ENCODE measurements around the gene LGR4. TPM values are rescaled to one million over a fixed set of nuclear protein-coding genes. Genes with fewer than 3 reads are reported as not detected.

Gene LGR4
- total and polyA plus RNA-seq, 2 of the 4 experiments (the other 2 are of a cell fraction): 2.9 to 6.8 TPM

GRCh38 chr11:27401280-27401832 is 71.2 kb downstream of the LGR4 start:
- H4K91ac ChIP-seq (ENCODE audit: insufficient read depth, low read depth, low read length): no peak overlapping the region
- no peak overlapping the region for H3K4me2 ChIP-seq (ENCODE audit: low read depth, low read length)
- no TSS peak for BruUV-seq (replicated peaks)

More at GRCh38 chr11:27401280-27401832, 71.2 kb downstream of the LGR4 start:
- Histone ChIP-seq H2BK20ac (ENCODE audit: low read depth, low read length) (no peak overlapping the region), H3K56ac (ENCODE audit: extremely low read depth, insufficient read depth, low read length) (no peak overlapping the region), H2AK9ac (replicated peaks; ENCODE audit: low read depth, low read length, poor library complexity) (no peak overlapping the region), H2AFZ (replicated peaks; ENCODE audit: low read length, poor library complexity) (no peak overlapping the region), H3K9me3 (ENCODE audit: control insufficient read depth, insufficient read depth, low read length) (no peaks in the 10 kb centered on the region), H3K9me1 (ENCODE audit: insufficient read depth, low read length) (no peaks in the 10 kb centered on the region), H3K27ac (ENCODE audit: insufficient read depth, low read length) (no peak overlapping the region), H3K27me3 (ENCODE audit: control insufficient read depth, insufficient read depth, low read length) (no peaks in the 10 kb centered on the region), H3K9ac (ENCODE audit: low read depth, low read length) (no peak overlapping the region), H4K5ac (ENCODE audit: low read depth, low read length) (no peak overlapping the region), H2AK5ac (ENCODE audit: low read depth, low read length) (no peak overlapping the region), H2BK5ac (ENCODE audit: low read depth, low read length, poor library complexity, severe bottlenecking) (no peak overlapping the region), H3K4me1 (ENCODE audit: control insufficient read depth, insufficient read depth, low read length) (no peaks in the 10 kb centered on the region; the same call in 1 of the 2 replicates), H2BK15ac (ENCODE audit: low read depth, low read length) (no peak overlapping the region), H4K20me1 (ENCODE audit: insufficient read depth, low read length) (no peaks in the 10 kb centered on the region), H3K79me1 (ENCODE audit: low read depth in 1 of 2, low read length in 2 of 2) (no peaks in the 10 kb centered on the region), H3K14ac (replicated peaks; ENCODE audit: low read depth, low read length) (no peak overlapping the region), H2BK120ac (ENCODE audit: low read depth, low read length) (no peak overlapping the region), H3K18ac (ENCODE audit: low read depth, low read length) (no peak overlapping the region), H3K36me3 (ENCODE audit: control insufficient read depth, insufficient read depth, low read length) (no peaks in the 10 kb centered on the region), H3K4ac (ENCODE audit: low read depth, low read length) (no peak overlapping the region), H3K23ac (ENCODE audit: low read depth, low read length) (no peak overlapping the region), H3K4me3 (ENCODE audit: insufficient read depth, low read depth, low read length) (no peak overlapping the region), H4K8ac (ENCODE audit: low read depth in 2 of 2, low read length in 2 of 2) (no peak overlapping the region)
- CTCF ChIA-PET: interaction anchor here (1.2 to 1.4 kb wide), 2 partner anchors 11 to 26 kb away, joined by 3 to 4 read pairs; no protein-coding TSS in a partner anchor
- intact Hi-C loops (cut with micrococcal nuclease) (no loop called here), in situ Hi-C loops (cut with MboI; ENCODE audit: low sequenced_read_pairs) (no loop called here), dilution Hi-C loops (cut with HindIII; ENCODE audit: low sequenced_read_pairs, unreplicated experiment) (no loop called here)
- no peak for TF ChIP-seq SMC3 (IDR thresholded peaks at IDR 0.05; ENCODE audit: low read depth, low read length)
- TF ChIP-seq, protein P1, sequence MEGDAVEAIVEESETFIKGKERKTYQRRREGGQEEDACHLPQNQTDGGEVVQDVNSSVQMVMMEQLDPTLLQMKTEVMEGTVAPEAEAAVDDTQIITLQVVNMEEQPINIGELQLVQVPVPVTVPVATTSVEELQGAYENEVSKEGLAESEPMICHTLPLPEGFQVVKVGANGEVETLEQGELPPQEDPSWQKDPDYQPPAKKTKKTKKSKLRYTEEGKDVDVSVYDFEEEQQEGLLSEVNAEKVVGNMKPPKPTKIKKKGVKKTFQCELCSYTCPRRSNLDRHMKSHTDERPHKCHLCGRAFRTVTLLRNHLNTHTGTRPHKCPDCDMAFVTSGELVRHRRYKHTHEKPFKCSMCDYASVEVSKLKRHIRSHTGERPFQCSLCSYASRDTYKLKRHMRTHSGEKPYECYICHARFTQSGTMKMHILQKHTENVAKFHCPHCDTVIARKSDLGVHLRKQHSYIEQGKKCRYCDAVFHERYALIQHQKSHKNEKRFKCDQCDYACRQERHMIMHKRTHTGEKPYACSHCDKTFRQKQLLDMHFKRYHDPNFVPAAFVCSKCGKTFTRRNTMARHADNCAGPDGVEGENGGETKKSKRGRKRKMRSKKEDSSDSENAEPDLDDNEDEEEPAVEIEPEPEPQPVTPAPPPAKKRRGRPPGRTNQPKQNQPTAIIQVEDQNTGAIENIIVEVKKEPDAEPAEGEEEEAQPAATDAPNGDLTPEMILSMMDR (conservative IDR thresholded peaks at IDR 0.05; ENCODE audit: low read depth, low read length): no peak
- no peak for TF ChIP-seq POLR2A (IDR thresholded peaks at IDR 0.05; ENCODE audit: low read depth, low read length)
- no peak for TF ChIP-seq RCOR1 (IDR thresholded peaks at IDR 0.05; ENCODE audit: insufficient replicate concordance, low read length)
- no peak for TF ChIP-seq BHLHE40 (IDR thresholded peaks at IDR 0.05; ENCODE audit: low read depth, low read length)
- TF ChIP-seq MAZ (IDR thresholded peaks at IDR 0.05; ENCODE audit: borderline replicate concordance, low read depth, low read length): no peak
- no peak for TF ChIP-seq MXI1 (IDR thresholded peaks at IDR 0.05; ENCODE audit: borderline replicate concordance, low read depth, low read length)
- TF ChIP-seq RAD21 (IDR thresholded peaks at IDR 0.05; ENCODE audit: low read length): no peak
- TF ChIP-seq FOS (IDR thresholded peaks at IDR 0.05; ENCODE audit: low read depth, low read length): no peak
- POLR2A ChIA-PET (ENCODE audit: unreplicated experiment): no interaction called here
- ATAC-seq (ENCODE audit: low read depth): no peak
- WGBS, 2 experiments (ENCODE audit: extremely low coverage in 2 of 2, insufficient read length in 1 of 2): no CpG with 5 or more reads among the region's 5 CpGs
- no peak for DNase-seq

Data from IMR-90 (cell line).